HG02840 (cell line): ENCODE measurements around the gene MTF1.
"Not testable (repeated sequence)": the region's sequence is repeated elsewhere in the genome, so short reads cannot be mapped to it uniquely, and the experiment has no call there.

Experiments used
- ATAC-seq: cut with Tn5 transposase; IDR thresholded peaks from one replicate; pipeline ENCODE4 v1.9.1; 2021; ENCODE audit warnings: mild to moderate bottlenecking, moderate library complexity, moderate number of reproducible peaks; ENCODE audit not compliant: unreplicated experiment, low FRiP score

MTF1 gene

DNA sequence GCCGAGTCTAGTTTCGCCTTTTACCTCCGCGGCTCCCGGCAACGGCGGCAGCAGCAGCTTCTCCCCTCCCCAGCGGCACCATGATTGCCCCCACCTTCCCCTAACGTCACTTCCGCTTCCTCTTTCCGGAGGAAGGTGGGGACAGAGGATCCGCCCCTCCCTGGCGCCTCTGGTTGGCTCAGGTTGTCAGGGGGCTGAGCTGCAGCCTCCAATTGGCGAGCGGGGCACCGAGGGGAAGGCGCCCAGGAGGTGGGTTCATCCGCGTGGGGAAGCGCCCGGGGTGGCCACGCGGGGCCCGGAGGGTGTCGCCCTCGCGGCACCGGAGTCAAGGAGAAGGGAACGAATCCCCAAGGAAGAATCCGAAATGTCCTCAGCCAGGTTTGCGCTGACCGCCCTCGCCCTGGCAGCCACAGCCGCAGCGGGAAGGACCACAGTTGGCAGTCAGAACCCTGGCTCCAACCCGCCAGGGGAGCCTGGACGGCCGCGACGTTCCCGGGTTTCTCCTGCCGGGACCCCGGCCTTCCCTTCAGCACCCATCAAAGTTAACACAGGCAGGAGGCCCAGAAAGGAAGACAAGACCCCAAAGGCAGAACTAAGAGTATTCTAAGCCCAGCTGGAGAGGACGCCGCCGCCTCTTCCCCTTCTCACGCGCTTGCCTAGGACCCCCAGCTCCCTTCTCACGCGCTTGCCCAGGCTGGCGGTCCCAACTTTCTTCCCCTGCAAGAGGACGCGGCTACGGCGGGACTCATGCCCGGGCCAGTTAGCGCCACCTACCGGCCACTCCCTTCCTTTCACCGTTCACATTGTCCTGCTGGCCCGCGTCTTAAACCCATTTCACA lies at the start of gene MTF1:
TSS of gene MTF1 (minus strand) at position 86 of the 839 bp plus-strand sequence. CDS start 1,934 bp downstream, outside the sequence.
- peak; percentile 87 for ATAC-seq

- ATAC-seq: not testable (repeated sequence)
Observed at GRCh38 chr1:37908531-37908930, 49.1 kb upstream of the MTF1 start.

GRCh38 chr1:37907416-37908125 lies 48.2 kb upstream of the MTF1 start:
- not testable (repeated sequence) for ATAC-seq

GRCh38 chr1:37906591-37906990 lies 47.2 kb upstream of the MTF1 start:
- not testable (repeated sequence) for ATAC-seq

DNA sequence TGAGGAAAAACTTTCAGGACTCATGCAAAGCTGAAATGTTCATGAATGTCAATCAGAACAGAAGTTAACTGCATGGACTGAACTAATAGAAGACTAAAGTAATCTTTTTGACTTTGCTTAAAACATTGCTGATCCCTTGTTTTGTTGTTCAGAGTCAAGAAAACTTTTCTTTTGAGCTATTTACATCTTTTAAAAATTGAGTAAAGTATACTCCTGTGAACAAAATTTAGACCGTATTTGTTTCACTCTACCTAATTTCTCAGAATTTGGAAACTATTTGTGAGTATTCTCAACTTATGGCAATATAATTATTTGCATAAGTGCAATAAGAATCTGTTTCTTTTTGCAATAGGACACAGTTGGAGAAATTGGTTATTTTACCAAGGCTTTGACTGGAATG lies 46.3 kb upstream of the MTF1 start:
- no peak for ATAC-seq

- ATAC-seq: not testable (repeated sequence)
Observed at GRCh38 chr1:37903921-37904320, 44.5 kb upstream of the MTF1 start.

DNA sequence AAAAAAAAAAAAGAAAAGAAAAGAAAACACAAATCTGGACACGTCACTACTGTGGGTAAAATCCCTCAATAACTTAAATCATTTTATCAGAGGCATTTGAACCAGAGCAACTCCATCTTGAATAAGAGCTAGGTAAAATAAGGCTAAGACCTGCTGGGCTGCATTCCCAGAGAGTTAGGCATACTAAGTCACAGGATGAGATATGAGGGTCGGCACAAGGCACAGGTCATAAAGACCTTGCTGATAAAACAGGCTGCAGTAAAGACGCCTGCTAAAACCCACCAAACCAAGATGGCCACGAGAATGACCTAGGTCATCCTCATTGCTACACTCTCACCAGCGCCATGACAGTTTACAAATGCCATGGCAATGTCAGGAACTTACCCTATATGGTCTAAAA lies 43.6 kb upstream of the MTF1 start:
- no peak for ATAC-seq

DNA sequence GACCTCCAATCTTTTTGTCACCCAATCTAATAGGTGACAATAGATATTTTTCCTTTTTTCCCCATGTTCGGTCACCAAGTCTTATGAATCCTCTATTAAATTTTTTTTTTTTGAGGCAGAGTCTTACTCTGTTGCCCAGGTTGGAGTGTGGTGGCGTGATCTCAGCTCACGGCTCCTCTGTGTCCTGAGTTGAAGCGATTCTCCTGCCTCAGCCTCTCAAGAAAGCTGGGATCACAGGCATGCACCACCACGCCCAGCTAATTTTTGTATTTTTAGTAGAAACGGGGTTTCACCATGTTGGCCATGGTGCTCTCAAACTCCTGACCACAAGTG lies 42.5 kb upstream of the MTF1 start:
- no peak for ATAC-seq

DNA sequence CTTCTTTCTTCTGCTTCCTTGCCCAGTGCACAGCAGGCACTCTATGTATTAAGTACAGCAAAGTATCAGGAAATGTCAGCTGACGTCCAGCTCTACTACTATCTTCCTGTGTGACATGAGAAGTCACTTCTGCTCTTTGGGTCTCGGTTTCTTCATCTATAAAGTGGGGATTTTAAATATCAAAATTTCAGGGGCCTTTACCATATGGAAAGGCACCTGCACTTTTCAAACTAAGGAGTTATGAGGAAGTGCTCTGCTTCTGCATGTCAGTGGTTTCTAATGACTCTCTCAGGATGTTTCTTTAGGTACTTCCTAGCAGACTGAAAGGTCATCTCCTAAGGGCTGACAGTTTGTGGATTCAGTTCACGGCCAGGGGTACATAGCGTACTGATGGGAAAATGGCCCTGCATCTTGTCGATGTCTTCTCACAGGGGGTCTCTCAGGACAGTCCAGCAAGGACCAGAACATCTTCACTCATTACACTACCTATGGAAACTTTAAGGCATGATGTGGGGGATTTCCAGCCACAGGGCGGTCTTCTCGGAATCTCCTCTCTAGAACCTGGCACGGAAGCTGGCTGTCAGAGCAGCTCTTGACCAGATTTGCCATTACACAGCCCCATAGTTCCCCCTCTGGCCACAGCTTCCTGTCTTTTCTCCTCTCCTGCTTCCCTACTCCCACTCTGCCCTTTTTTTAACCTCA lies 42.0 kb upstream of the MTF1 start:
- peak; percentile 62 for ATAC-seq

GRCh38 chr1:37897563-37897962 lies 38.2 kb upstream of the MTF1 start:
- not testable (repeated sequence) for ATAC-seq

DNA sequence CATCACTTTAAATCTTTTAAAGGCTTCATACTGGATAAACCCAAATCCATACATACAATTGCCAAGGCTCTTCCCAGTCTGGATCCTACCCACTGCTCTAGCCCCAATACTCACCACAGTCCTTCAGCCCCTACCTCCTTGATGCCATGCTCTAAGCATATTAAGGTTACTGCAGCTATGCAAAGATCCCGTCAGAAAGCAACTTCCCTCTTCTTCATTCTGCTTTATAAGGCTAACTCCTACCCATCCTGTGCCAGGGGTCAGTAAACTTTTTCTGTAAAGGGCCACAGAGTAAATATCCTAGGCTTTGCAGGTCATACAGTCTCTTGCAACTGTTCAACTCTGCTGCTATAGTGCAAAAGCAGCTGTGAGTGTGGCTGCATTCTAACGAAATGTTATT lies 34.3 kb upstream of the MTF1 start:
- ATAC-seq: no peak

- ATAC-seq: no peak
Observed at GRCh38 chr1:37892151-37893047, 33.0 kb upstream of the MTF1 start.

DNA sequence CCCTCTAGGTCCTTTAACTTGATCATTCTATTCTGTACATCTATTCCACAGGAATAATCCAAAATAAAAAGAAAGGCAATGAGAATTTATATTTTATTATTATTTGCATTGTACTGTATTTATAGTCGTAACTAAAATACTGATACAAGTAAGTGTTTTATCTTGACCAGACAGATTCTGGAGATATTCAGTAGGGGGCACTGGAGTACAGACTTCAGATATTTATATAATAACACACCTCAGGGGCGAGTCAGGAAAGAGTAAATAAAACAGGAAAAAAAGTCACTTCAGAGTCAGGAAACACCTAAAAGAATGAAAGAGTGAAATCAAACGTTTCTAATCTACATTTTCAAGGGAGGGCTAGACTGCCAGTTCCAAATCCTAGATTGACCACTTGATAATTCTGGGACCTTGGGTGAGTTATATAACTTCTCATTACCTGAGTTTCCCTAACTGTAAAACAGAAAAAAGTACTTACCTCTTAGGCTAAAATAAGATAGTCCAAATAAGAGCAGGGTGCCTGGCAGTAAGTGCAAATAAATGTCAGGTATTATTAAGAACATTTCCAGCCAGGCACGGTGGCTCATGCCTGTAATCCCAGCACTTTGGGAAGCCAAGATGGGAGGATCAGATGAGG lies 31.1 kb upstream of the MTF1 start:
- ATAC-seq: no peak

GRCh38 chr1:37888022-37888700 lies 28.8 kb upstream of the MTF1 start:
- ATAC-seq: no peak

DNA sequence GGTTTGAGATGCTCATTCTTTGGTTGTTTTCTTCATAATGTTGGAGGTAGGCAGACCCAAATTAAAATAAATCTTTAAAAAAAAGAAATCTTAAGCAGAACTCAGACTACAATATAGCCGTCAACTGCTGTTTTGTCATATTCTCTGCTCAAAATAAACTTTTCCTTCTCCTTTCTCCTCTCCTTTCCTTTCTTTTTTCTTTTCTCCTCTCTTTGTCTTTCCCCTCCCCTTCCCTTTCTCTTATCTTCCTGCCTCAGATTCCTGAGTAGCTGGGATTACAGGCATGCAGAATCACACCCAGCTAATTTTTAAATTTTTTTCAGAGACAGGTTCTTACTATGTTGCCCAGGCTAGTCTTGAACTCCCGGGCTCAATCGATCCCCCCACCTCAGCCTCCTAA lies 24.8 kb upstream of the MTF1 start:
- no peak for ATAC-seq

GRCh38 chr1:37883671-37884070 lies 24.3 kb upstream of the MTF1 start:
- ATAC-seq: no peak

DNA sequence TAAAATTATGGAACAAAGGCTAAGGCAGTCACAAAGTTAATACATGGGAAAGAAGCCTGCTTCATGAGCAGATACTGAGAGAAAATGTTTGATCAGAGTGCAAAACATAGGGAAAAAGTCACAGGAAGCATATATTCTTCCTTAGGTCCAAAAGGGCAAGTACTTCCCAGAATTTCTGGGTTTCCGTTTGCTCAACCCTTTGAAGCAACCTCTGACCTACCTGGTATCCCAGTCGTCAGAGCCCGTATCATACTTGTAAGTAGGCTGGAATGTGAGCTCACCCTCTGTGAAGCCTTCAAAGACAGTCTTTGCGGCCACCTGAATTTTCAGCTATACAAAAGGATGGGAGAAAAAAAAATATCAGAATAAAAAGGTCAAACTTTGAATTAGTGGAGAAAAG lies 20.5 kb upstream of the MTF1 start:
- no peak for ATAC-seq

GRCh38 chr1:37878071-37878470 lies 18.7 kb upstream of the MTF1 start:
- no peak for ATAC-seq

- ATAC-seq: no peak
Observed at GRCh38 chr1:37875833-37876232, 16.4 kb upstream of the MTF1 start.
